ENCODE measurements around the gene DOCK4. TPM values are rescaled to one million over a fixed set of nuclear protein-coding genes. Genes with fewer than 3 reads are reported as not detected.
A peak's percentile ranks its signal among the peaks of the same experiment; 100 is the strongest.

The DOCK4 gene
- polyA plus RNA-seq, 2 of the 4 experiments (the other 2 are of a cell fraction): 13.7 to 15.7 TPM

GRCh38 chr7:112238330-112238729 is 32.1 kb upstream of the DOCK4 start:
- Histone ChIP-seq H3K4me2 (peak overlapping the region; percentile 38), H3K27ac (peak overlapping the region; percentile 51 to 59; a peak in 4 of 6 replicates), H3K4me1 (peaks cover 43% of the 10 kb centered on the region), H3K4me3 (no peak overlapping the region), H3K9me3 (0 out of 3 replicates have a peak, but pooled peaks cover 4% of the 10 kb centered on the region)
- no peak for FAIRE-seq
- CTCF ChIA-PET: interaction anchor here (0.5 to 0.6 kb wide), 4 partner anchors 9 to 91 kb away, joined by 3 read pairs; no protein-coding TSS in a partner anchor
- WGBS (ENCODE audit: missing lambda C conversion rate): 89% methylated on average over 3 of the region's 3 CpGs
- no peak for DNase-seq (ENCODE audit: low read depth in 1 of 2, low spot score in 1 of 2)
- ATAC-seq: peak; percentile 43 to 45; a peak in 3 of 6 replicates
- POLR2A ChIA-PET: interaction anchor here (1.5 kb wide), 1 partner anchor 212 kb away, joined by 3 read pairs; the partner anchor contains the start of gene IFRD1
- TF ChIP-seq MAX (IDR thresholded peaks at IDR 0.05) (no peak), NFE2L2 (conservative IDR thresholded peaks at IDR 0.05; ENCODE audit: low read length) (no peak), JUNB (IDR thresholded peaks at IDR 0.05) (no peak), HMGXB4 (CRISPR knock-in tag; IDR thresholded peaks at IDR 0.05; ENCODE audit: borderline replicate concordance) (no peak), JUN (IDR thresholded peaks at IDR 0.05) (no peak), ZFP36 (IDR thresholded peaks at IDR 0.05; ENCODE audit: borderline replicate concordance, partially characterized antibody) (no peak), PBX3 (IDR thresholded peaks at IDR 0.05) (no peak), HES2 (IDR thresholded peaks at IDR 0.05) (no peak), ELK1 (IDR thresholded peaks at IDR 0.05; ENCODE audit: low read depth, low read length) (no peak), RNF2 (IDR thresholded peaks at IDR 0.05; ENCODE audit: borderline replicate concordance, low read depth) (no peak), HOXB13 (CRISPR knock-in tag; IDR thresholded peaks at IDR 0.05; ENCODE audit: low read depth) (no peak), POLR2A (IDR thresholded peaks at IDR 0.05; ENCODE audit: low read length) (no peak), ZNF302 (CRISPR knock-in tag; IDR thresholded peaks at IDR 0.05) (no peak), HOXB5 (CRISPR knock-in tag; IDR thresholded peaks at IDR 0.05) (no peak), FOSB (CRISPR knock-in tag; IDR thresholded peaks at IDR 0.05) (no peak), HDAC2 (IDR thresholded peaks at IDR 0.05) (no peak)

GRCh38 chr7:112236597-112236996 is 30.4 kb upstream of the DOCK4 start:
- ChIA-PET POLR2A (no interaction called here), CTCF (interaction anchor here (0.8 kb wide), 1 partner anchor 162 kb away, joined by 3 read pairs; no protein-coding TSS in a partner anchor)
- ATAC-seq (no peak), FAIRE-seq (no peak), DNase-seq (ENCODE audit: low read depth in 1 of 2, low spot score in 1 of 2) (no peak)
- Histone ChIP-seq H3K4me1 (peaks cover 43% of the 10 kb centered on the region), H3K4me3 (no peak overlapping the region), H3K27ac (no peak overlapping the region), H3K9me3 (0 out of 3 replicates have a peak, but pooled peaks cover 4% of the 10 kb centered on the region), H3K4me2 (peak overlapping the region; percentile 57)
- 5% methylated on average over 2 of the region's 2 CpGs for WGBS (ENCODE audit: missing lambda C conversion rate)
- TF ChIP-seq GATA3 (IDR thresholded peaks at IDR 0.05; ENCODE audit: borderline replicate concordance) (no peak), FOSL2 (IDR thresholded peaks at IDR 0.05) (no peak), FOSL2 (CRISPR knock-in tag; IDR thresholded peaks at IDR 0.05) (peak; percentile 65)

GRCh38 chr7:112234147-112234546 is 27.9 kb upstream of the DOCK4 start:
- 92% methylated on average over 1 of the region's 1 CpG for WGBS (ENCODE audit: missing lambda C conversion rate)
- no peak overlapping the region for H3K4me2 ChIP-seq
- DNase-seq (ENCODE audit: low read depth in 1 of 2, low spot score in 1 of 2): no peak
- H3K27ac ChIP-seq: no peak overlapping the region
- ChIA-PET POLR2A (no interaction called here), CTCF (no interaction called here)
- H3K4me3 ChIP-seq: no peak overlapping the region
- no peak for FAIRE-seq
- H3K4me1 ChIP-seq: peaks cover 35% of the 10 kb centered on the region
- 0 out of 3 replicates have a peak, but pooled peaks cover 4% of the 10 kb centered on the region for H3K9me3 ChIP-seq
- no peak for ATAC-seq
- no peak for TF ChIP-seq SMC3 (IDR thresholded peaks at IDR 0.05)
- no peak for TF ChIP-seq FOSL2 (IDR thresholded peaks at IDR 0.05)
- no peak for TF ChIP-seq FOSL2 (CRISPR knock-in tag; IDR thresholded peaks at IDR 0.05)
- no peak for TF ChIP-seq PHF8 (IDR thresholded peaks at IDR 0.05; ENCODE audit: borderline replicate concordance, low read depth)
- TF ChIP-seq MYC (IDR thresholded peaks at IDR 0.05; ENCODE audit: borderline replicate concordance, low read length): no peak
- no peak for TF ChIP-seq KDM1A (IDR thresholded peaks at IDR 0.05; ENCODE audit: low read depth)
- TF ChIP-seq CHD4 (IDR thresholded peaks at IDR 0.05; ENCODE audit: borderline replicate concordance): no peak
- TF ChIP-seq JUNB (IDR thresholded peaks at IDR 0.05): no peak
- no peak for TF ChIP-seq ZFP36 (IDR thresholded peaks at IDR 0.05; ENCODE audit: borderline replicate concordance, partially characterized antibody)
- no peak for TF ChIP-seq RARB (CRISPR knock-in tag; IDR thresholded peaks at IDR 0.05)
- TF ChIP-seq EP300 (IDR thresholded peaks at IDR 0.05): no peak
- no peak for TF ChIP-seq ZSCAN20 (CRISPR knock-in tag; IDR thresholded peaks at IDR 0.05)
- no peak for TF ChIP-seq ATOH8 (CRISPR knock-in tag; IDR thresholded peaks at IDR 0.05; ENCODE audit: low read depth)
- TF ChIP-seq TP53 (CRISPR knock-in tag; IDR thresholded peaks at IDR 0.05): no peak
- no peak for TF ChIP-seq ELK1 (IDR thresholded peaks at IDR 0.05; ENCODE audit: low read depth, low read length)
